Activated CD8-positive, alpha-beta memory T cell treated with anti-CD3 and anti-CD28 coated beads, Interleukin-2, amount 50 U/mL, for 4 hours (primary cell): ENCODE results near the gene STOML3.

Source experiments
- DNase-seq: peaks from one replicate; pipeline ENCODE4 v3.0.0-alpha.2; 2020

STOML3 gene

GRCh38 chr13:38980750-38981078 lies 9.9 kb downstream of the STOML3 start:
- DNase-seq, result no peak

- no peak for DNase-seq
Measured at GRCh38 chr13:38979891-38980749, 10.5 kb downstream of the STOML3 start.

GRCh38 chr13:38970380-38971051 lies 20.1 kb downstream of the STOML3 start:
- DNase-seq, result no peak

- no peak for DNase-seq
Measured at GRCh38 chr13:38969187-38969586, 21.4 kb downstream of the STOML3 start.

- no peak for DNase-seq
Measured at GRCh38 chr13:38967446-38967845, 23.2 kb downstream of the STOML3 start.

- DNase-seq, result no peak
Measured at GRCh38 chr13:38965281-38965680, 25.4 kb downstream of the STOML3 start.

- no peak for DNase-seq
Measured at GRCh38 chr13:38960175-38960574, 30.5 kb downstream of the STOML3 start.

GRCh38 chr13:38957794-38958592 lies 32.6 kb downstream of the STOML3 start:
- no peak for DNase-seq

- no peak for DNase-seq
Measured at GRCh38 chr13:38954844-38955243, 35.8 kb downstream of the STOML3 start.

- no peak for DNase-seq
Measured at GRCh38 chr13:38954291-38954690, 36.3 kb downstream of the STOML3 start.

GRCh38 chr13:38952827-38953226 lies 37.8 kb downstream of the STOML3 start:
- DNase-seq, result no peak

- no peak for DNase-seq
Measured at GRCh38 chr13:38951525-38952313, 38.9 kb downstream of the STOML3 start.

GRCh38 chr13:38950987-38951386 lies 39.6 kb downstream of the STOML3 start:
- DNase-seq, result no peak

GRCh38 chr13:38947054-38947453 lies 43.6 kb downstream of the STOML3 start:
- DNase-seq, result no peak

- no peak for DNase-seq
Measured at GRCh38 chr13:38944219-38944618, 46.4 kb downstream of the STOML3 start.

- no peak for DNase-seq
Measured at GRCh38 chr13:38943231-38943630, 47.4 kb downstream of the STOML3 start.

- no peak for DNase-seq
Measured at GRCh38 chr13:38941353-38941945, 49.2 kb downstream of the STOML3 start.

GRCh38 chr13:38933786-38934185 lies 56.8 kb downstream of the STOML3 start:
- DNase-seq, result no peak

- DNase-seq, result no peak
Measured at GRCh38 chr13:38922170-38922569, 68.5 kb downstream of the STOML3 start.

- no peak for DNase-seq
Measured at GRCh38 chr13:38921081-38921480, 69.5 kb downstream of the STOML3 start.
